ENCODE data around the gene FXR2.

- no peak; the same call in 1 of the 2 replicates for TF ChIP-seq CTCF (conservative IDR thresholded peaks at IDR 0.05; ENCODE audit: low read length)
- TF ChIP-seq EZH2phosphoT487 (IDR thresholded peaks at IDR 0.05; ENCODE audit: borderline replicate concordance, low read depth, low read length), result no peak
Measured at GRCh38 chr17:7555320-7555948, 59.3 kb downstream of the FXR2 start.
